ENCODE measurements around the gene IL3.
"Not testable (repeated sequence)": the region's sequence is repeated elsewhere in the genome, so short reads cannot be mapped to it uniquely, and the experiment has no call there.

Gene IL3

GRCh38 chr5:132103332-132103951 lies 43.0 kb downstream of the IL3 start:
- no peaks in the 10 kb centered on the region for H3K27me3 ChIP-seq (ENCODE audit: low read depth)
- H3K9me3 ChIP-seq, result no peaks in the 10 kb centered on the region
- DNase-seq (ENCODE audit: low spot score in 2 of 2), result no peak
- in situ Hi-C loops (cut with MboI; ENCODE audit: low sequenced_read_pairs), result no loop called here
- no peak overlapping the region for H3K4me3 ChIP-seq
- H3K4me1 ChIP-seq, result no peaks in the 10 kb centered on the region
- no peaks in the 10 kb centered on the region for H3K36me3 ChIP-seq (replicated peaks)

GRCh38 chr5:132103969-132104391 lies 43.5 kb downstream of the IL3 start:
- no peaks in the 10 kb centered on the region for H3K9me3 ChIP-seq
- no peaks in the 10 kb centered on the region for H3K4me1 ChIP-seq
- H3K36me3 ChIP-seq (replicated peaks), result no peaks in the 10 kb centered on the region
- H3K27me3 ChIP-seq (ENCODE audit: low read depth), result no peaks in the 10 kb centered on the region
- H3K4me3 ChIP-seq, result no peak overlapping the region
- DNase-seq (ENCODE audit: low spot score in 2 of 2), result no peak
- in situ Hi-C loops (cut with MboI; ENCODE audit: low sequenced_read_pairs), result no loop called here

GRCh38 chr5:132104556-132104955 lies 44.1 kb downstream of the IL3 start:
- in situ Hi-C loops (cut with MboI; ENCODE audit: low sequenced_read_pairs), result no loop called here
- Histone ChIP-seq H3K4me1 (no peaks in the 10 kb centered on the region), H3K36me3 (replicated peaks) (no peaks in the 10 kb centered on the region), H3K9me3 (no peaks in the 10 kb centered on the region), H3K4me3 (no peak overlapping the region), H3K27me3 (ENCODE audit: low read depth) (no peaks in the 10 kb centered on the region)
- no peak for DNase-seq (ENCODE audit: low spot score in 2 of 2)

- Histone ChIP-seq H3K9me3 (no peaks in the 10 kb centered on the region), H3K4me3 (no peak overlapping the region), H3K36me3 (replicated peaks) (no peaks in the 10 kb centered on the region), H3K4me1 (no peaks in the 10 kb centered on the region), H3K27me3 (ENCODE audit: low read depth) (no peaks in the 10 kb centered on the region)
- DNase-seq (ENCODE audit: low spot score in 2 of 2), result no peak
- in situ Hi-C loops (cut with MboI; ENCODE audit: low sequenced_read_pairs), result no loop called here
Measured at GRCh38 chr5:132105688-132106087, 45.2 kb downstream of the IL3 start.

- in situ Hi-C loops (cut with MboI; ENCODE audit: low sequenced_read_pairs); DNase-seq (ENCODE audit: low spot score in 2 of 2); H3K9me3 ChIP-seq; H3K36me3 ChIP-seq (replicated peaks); H3K4me1 ChIP-seq; H3K4me3 ChIP-seq; H3K27me3 ChIP-seq (ENCODE audit: low read depth): not testable (repeated sequence)
Measured at GRCh38 chr5:132108495-132108894, 48.0 kb downstream of the IL3 start.

- not testable (repeated sequence) for H3K36me3 ChIP-seq (replicated peaks)
Measured at GRCh38 chr5:132108957-132109356, 48.5 kb downstream of the IL3 start.

GRCh38 chr5:132109494-132110053 lies 49.1 kb downstream of the IL3 start:
- DNase-seq (ENCODE audit: low spot score in 2 of 2), result no peak
- in situ Hi-C loops (cut with MboI; ENCODE audit: low sequenced_read_pairs), result no loop called here
- Histone ChIP-seq H3K4me1 (no peaks in the 10 kb centered on the region), H3K4me3 (no peak overlapping the region), H3K27me3 (ENCODE audit: low read depth) (no peaks in the 10 kb centered on the region), H3K36me3 (replicated peaks) (no peaks in the 10 kb centered on the region), H3K9me3 (no peaks in the 10 kb centered on the region)

More at GRCh38 chr5:132108957-132109356, 48.5 kb downstream of the IL3 start:
- in situ Hi-C loops (cut with MboI; ENCODE audit: low sequenced_read_pairs); DNase-seq (ENCODE audit: low spot score in 2 of 2); H3K27me3 ChIP-seq (ENCODE audit: low read depth); H3K9me3 ChIP-seq; H3K4me3 ChIP-seq; H3K4me1 ChIP-seq: not testable (repeated sequence)

GRCh38 chr5:132110195-132110594 lies 49.7 kb downstream of the IL3 start:
- H3K4me1 ChIP-seq, result no peaks in the 10 kb centered on the region
- H3K36me3 ChIP-seq (replicated peaks), result no peaks in the 10 kb centered on the region
- no peaks in the 10 kb centered on the region for H3K9me3 ChIP-seq
- no peak for DNase-seq (ENCODE audit: low spot score in 2 of 2)
- no peak overlapping the region for H3K4me3 ChIP-seq
- H3K27me3 ChIP-seq (ENCODE audit: low read depth), result no peaks in the 10 kb centered on the region
- in situ Hi-C loops (cut with MboI; ENCODE audit: low sequenced_read_pairs), result no loop called here

GRCh38 chr5:132110930-132111329 lies 50.5 kb downstream of the IL3 start:
- H3K4me1 ChIP-seq, result no peaks in the 10 kb centered on the region
- no peak for DNase-seq (ENCODE audit: low spot score in 2 of 2)

GRCh38 chr5:132112111-132112510 lies 51.7 kb downstream of the IL3 start:
- DNase-seq (ENCODE audit: low spot score in 2 of 2), result no peak
- in situ Hi-C loops (cut with MboI; ENCODE audit: low sequenced_read_pairs), result no loop called here
- H3K4me3 ChIP-seq, result no peak overlapping the region
- no peaks in the 10 kb centered on the region for H3K9me3 ChIP-seq
- H3K27me3 ChIP-seq (ENCODE audit: low read depth), result no peaks in the 10 kb centered on the region
- H3K36me3 ChIP-seq (replicated peaks), result no peaks in the 10 kb centered on the region
- no peaks in the 10 kb centered on the region for H3K4me1 ChIP-seq

More at GRCh38 chr5:132110930-132111329, 50.5 kb downstream of the IL3 start:
- in situ Hi-C loops (cut with MboI; ENCODE audit: low sequenced_read_pairs), result no loop called here
- Histone ChIP-seq H3K4me3 (no peak overlapping the region), H3K9me3 (no peaks in the 10 kb centered on the region), H3K27me3 (ENCODE audit: low read depth) (no peaks in the 10 kb centered on the region), H3K36me3 (replicated peaks) (no peaks in the 10 kb centered on the region)
